Smooth muscle cell (in vitro differentiated cells): Measurements from ENCODE around the gene TMEM63A. TPM values are rescaled to one million over a fixed set of nuclear protein-coding genes. Genes with fewer than 3 reads are reported as not detected.

ENCODE experiments used
- DNase-seq: peaks from one replicate; lab custom pipeline; 2025; ENCODE audit not compliant: unreplicated experiment; lab: John Stamatoyannopoulos, UW
- H2AFZ ChIP-seq: fragments of 200-600 bp; sonication (generic); 2 replicates; pipeline ENCODE4 v1.6.0; 2016; ENCODE audit warnings: antibody characterized with exemption, low read depth, mild to moderate bottlenecking
- H3F3A ChIP-seq: fragments of 200-600 bp; sonication (generic); 2 replicates; pipeline ENCODE4 v1.6.0; 2017; ENCODE audit warnings: antibody characterized with exemption, low read depth
- H3K27ac ChIP-seq: fragments of 200-600 bp; sonication (generic); 2 replicates; pipeline ENCODE4 v1.5.1; 2016; ENCODE audit warnings: low read depth, mild to moderate bottlenecking
- H3K27me3 ChIP-seq: fragments of 200-600 bp; sonication (generic); 2 replicates; pipeline ENCODE4 v1.6.1; 2016; ENCODE audit warnings: low read depth, mild to moderate bottlenecking
- H3K36me3 ChIP-seq: fragments of 200-600 bp; sonication (generic); 2 replicates; pipeline ENCODE4 v1.5.1; 2016; ENCODE audit warnings: low read depth
- H3K4me1 ChIP-seq: fragments of 200-600 bp; sonication (generic); 2 replicates; pipeline ENCODE4 v1.5.1; 2016; ENCODE audit warnings: low read depth
- H3K4me2 ChIP-seq: fragments of 200-600 bp; sonication (generic); 2 replicates; pipeline ENCODE4 v1.6.0; 2016; ENCODE audit warnings: mild to moderate bottlenecking
- H3K4me3 ChIP-seq: fragments of 200-600 bp; sonication (generic); 2 replicates; pipeline ENCODE4 v1.5.1; 2016; ENCODE audit warnings: mild to moderate bottlenecking
- H3K79me2 ChIP-seq: fragments of 200-600 bp; sonication (generic); 2 replicates; pipeline ENCODE4 v1.6.0; 2016; ENCODE audit warnings: low read depth, mild to moderate bottlenecking
- H3K9ac ChIP-seq: fragments of 200-600 bp; sonication (generic); 2 replicates; pipeline ENCODE4 v1.6.0; 2016; ENCODE audit warnings: low read depth
- H3K9me3 ChIP-seq: fragments of 200-600 bp; sonication (generic); replicated peaks from 2 replicates; pipeline ENCODE4 v1.5.1; 2016; ENCODE audit warnings: low read depth
- H4K20me1 ChIP-seq: fragments of 200-600 bp; sonication (generic); 2 replicates; pipeline ENCODE4 v1.6.0; 2016; ENCODE audit warnings: low read depth
- WGBS: methylation state at CpG from one replicate; pipeline ENCODE4 v1.1.7; 2016; ENCODE audit warnings: low lambda C conversion rate; 5-methylcytosine and 5-hydroxymethylcytosine counted together
- polyA plus RNA-seq: library from polyadenylated mRNA; unstranded; fragments of >200 nt; fragmentation: Nextera tagmentation; extraction: Ambion mirVana; gene quantifications from 2 replicates; pipeline ENCODE4 v1.2.1, GENCODE V29; 2016
- total RNA-seq: library from RNA; depleted of rRNA; stranded (reverse); fragments of >200 nt; gene quantifications from 2 replicates; pipeline ENCODE4 v1.2.3, GENCODE V29; 2014
- TF ChIP-seq, protein P1 (sequence below): fragments of 200-600 bp; sonication (generic); IDR thresholded peaks from 2 replicates; pipeline ENCODE4 v1.5.1; 2017; ENCODE audit warnings: borderline replicate concordance, mild to moderate bottlenecking, antibody characterized with exemption; ENCODE audit not compliant: insufficient read depth, poor library complexity, severe bottlenecking

The TMEM63A gene
- total and polyA plus RNA-seq, 2 experiments from 2014 or later: 10.9 to 12.0 TPM

- Histone ChIP-seq H2AFZ (no peak overlapping the region), H4K20me1 (no peaks in the 10 kb centered on the region), H3K27me3 (no peaks in the 10 kb centered on the region), H3K9me3 (no peaks in the 10 kb centered on the region), H3K27ac (no peak overlapping the region), H3K4me3 (no peak overlapping the region), H3K4me2 (no peak overlapping the region), H3K36me3 (no peaks in the 10 kb centered on the region), H3K4me1 (peaks cover 8% of the 10 kb centered on the region), H3K79me2 (no peaks in the 10 kb centered on the region), H3K9ac (no peak overlapping the region), H3F3A (no peaks in the 10 kb centered on the region)
- WGBS: 92% methylated on average over 19 of the region's 19 CpGs
- TF ChIP-seq, protein P1, sequence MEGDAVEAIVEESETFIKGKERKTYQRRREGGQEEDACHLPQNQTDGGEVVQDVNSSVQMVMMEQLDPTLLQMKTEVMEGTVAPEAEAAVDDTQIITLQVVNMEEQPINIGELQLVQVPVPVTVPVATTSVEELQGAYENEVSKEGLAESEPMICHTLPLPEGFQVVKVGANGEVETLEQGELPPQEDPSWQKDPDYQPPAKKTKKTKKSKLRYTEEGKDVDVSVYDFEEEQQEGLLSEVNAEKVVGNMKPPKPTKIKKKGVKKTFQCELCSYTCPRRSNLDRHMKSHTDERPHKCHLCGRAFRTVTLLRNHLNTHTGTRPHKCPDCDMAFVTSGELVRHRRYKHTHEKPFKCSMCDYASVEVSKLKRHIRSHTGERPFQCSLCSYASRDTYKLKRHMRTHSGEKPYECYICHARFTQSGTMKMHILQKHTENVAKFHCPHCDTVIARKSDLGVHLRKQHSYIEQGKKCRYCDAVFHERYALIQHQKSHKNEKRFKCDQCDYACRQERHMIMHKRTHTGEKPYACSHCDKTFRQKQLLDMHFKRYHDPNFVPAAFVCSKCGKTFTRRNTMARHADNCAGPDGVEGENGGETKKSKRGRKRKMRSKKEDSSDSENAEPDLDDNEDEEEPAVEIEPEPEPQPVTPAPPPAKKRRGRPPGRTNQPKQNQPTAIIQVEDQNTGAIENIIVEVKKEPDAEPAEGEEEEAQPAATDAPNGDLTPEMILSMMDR: no peak
- no peak for DNase-seq
Measured at GRCh38 chr1:225897595-225898514, 15.7 kb upstream of the TMEM63A start.

GRCh38 chr1:225896937-225897549 lies 14.9 kb upstream of the TMEM63A start:
- no peak overlapping the region for H2AFZ ChIP-seq
- H3K4me2 ChIP-seq: no peak overlapping the region

DNA sequence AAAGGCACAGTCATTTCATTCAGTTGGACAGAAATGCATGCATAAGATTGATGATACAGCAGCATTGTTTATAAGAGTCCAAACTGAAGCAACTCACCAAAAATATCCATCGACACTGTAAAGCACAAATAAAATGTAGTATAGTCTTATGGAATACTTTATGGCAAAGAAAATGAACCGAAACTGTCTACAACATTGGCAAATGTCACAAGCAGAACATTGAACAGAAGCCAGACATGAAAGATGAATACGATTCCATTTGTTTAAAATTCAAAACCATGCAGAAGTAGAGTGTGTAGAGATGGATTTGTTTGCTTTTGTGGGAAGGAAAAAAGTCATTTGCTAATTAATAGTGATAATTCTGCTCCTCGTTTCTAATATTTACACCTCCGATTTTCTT lies 14.3 kb upstream of the TMEM63A start:
- Histone ChIP-seq H4K20me1 (no peaks in the 10 kb centered on the region), H3K79me2 (no peaks in the 10 kb centered on the region), H3K9me3 (no peaks in the 10 kb centered on the region), H2AFZ (no peak overlapping the region), H3K4me3 (no peak overlapping the region), H3K4me1 (peaks cover 8% of the 10 kb centered on the region), H3K9ac (no peak overlapping the region), H3F3A (no peaks in the 10 kb centered on the region), H3K4me2 (no peak overlapping the region), H3K27ac (no peak overlapping the region), H3K36me3 (no peaks in the 10 kb centered on the region), H3K27me3 (no peaks in the 10 kb centered on the region)
- TF ChIP-seq, protein P1: no peak
- WGBS: 95% methylated on average over 5 of the region's 5 CpGs
- DNase-seq: no peak

More at GRCh38 chr1:225896937-225897549, 14.9 kb upstream of the TMEM63A start:
- no peak for DNase-seq
- Histone ChIP-seq H3K27me3 (no peaks in the 10 kb centered on the region), H3K4me1 (peaks cover 8% of the 10 kb centered on the region), H3K79me2 (no peaks in the 10 kb centered on the region), H3K9me3 (no peaks in the 10 kb centered on the region), H3K4me3 (no peak overlapping the region), H3K9ac (no peak overlapping the region), H4K20me1 (no peaks in the 10 kb centered on the region), H3K27ac (no peak overlapping the region), H3F3A (no peaks in the 10 kb centered on the region), H3K36me3 (no peaks in the 10 kb centered on the region)
- TF ChIP-seq, protein P1: no peak
- WGBS: 65% methylated on average over 7 of the region's 7 CpGs
